ENCODE data around the gene RIMBP2.
A peak's percentile ranks its signal among the peaks of the same experiment; 100 is the strongest.

The RIMBP2 gene

GRCh38 chr12:130685250-130685787, 30.8 kb downstream of the RIMBP2 start:
- TF ChIP-seq, protein P1, sequence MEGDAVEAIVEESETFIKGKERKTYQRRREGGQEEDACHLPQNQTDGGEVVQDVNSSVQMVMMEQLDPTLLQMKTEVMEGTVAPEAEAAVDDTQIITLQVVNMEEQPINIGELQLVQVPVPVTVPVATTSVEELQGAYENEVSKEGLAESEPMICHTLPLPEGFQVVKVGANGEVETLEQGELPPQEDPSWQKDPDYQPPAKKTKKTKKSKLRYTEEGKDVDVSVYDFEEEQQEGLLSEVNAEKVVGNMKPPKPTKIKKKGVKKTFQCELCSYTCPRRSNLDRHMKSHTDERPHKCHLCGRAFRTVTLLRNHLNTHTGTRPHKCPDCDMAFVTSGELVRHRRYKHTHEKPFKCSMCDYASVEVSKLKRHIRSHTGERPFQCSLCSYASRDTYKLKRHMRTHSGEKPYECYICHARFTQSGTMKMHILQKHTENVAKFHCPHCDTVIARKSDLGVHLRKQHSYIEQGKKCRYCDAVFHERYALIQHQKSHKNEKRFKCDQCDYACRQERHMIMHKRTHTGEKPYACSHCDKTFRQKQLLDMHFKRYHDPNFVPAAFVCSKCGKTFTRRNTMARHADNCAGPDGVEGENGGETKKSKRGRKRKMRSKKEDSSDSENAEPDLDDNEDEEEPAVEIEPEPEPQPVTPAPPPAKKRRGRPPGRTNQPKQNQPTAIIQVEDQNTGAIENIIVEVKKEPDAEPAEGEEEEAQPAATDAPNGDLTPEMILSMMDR (conservative IDR thresholded peaks at IDR 0.05), result peak; percentile 30
- H3K27ac ChIP-seq, result peak overlapping the region; percentile 59

DNA sequence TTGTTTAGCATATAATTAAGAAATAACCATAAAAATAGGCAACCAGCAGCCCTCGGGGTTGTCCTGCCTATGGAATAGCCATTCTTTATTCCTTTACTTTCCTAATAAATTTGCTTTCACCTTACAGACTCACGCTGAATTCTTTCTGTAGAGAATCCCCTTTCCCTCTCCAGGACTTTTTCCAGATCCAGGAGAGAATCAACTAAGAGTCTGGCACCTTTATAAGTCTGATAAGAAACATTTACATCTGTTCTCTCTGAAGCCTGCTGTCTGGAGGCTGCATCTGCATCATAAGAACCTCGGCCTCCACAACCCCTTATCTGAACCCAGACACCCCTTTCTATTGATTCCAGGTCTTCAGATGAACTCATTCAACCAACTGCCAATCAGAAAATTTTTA, 32.3 kb downstream of the RIMBP2 start:
- no peak overlapping the region for H3K27ac ChIP-seq
- TF ChIP-seq, protein P1 (conservative IDR thresholded peaks at IDR 0.05), result no peak

DNA sequence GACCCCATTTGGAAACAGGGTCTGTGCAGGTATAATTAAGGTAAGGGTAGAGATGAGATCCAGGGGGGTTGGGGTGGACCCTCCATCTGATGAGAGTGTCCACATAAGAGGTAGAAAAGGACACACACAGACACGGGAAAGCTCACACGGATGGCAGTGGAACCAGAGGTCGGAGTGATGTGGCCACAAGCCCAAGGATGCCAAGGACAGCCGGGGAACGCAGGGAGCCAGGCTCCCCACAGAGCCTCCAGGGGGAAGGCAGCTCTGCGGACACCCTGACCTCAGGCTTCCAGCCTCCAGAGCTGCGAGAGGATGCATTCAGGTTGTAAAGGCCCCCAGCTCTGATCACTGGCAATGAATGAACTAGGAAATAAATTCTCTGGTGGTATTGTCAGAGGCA, 33.0 kb downstream of the RIMBP2 start:
- no peak overlapping the region for H3K27ac ChIP-seq
- TF ChIP-seq, protein P1 (conservative IDR thresholded peaks at IDR 0.05), result no peak

DNA sequence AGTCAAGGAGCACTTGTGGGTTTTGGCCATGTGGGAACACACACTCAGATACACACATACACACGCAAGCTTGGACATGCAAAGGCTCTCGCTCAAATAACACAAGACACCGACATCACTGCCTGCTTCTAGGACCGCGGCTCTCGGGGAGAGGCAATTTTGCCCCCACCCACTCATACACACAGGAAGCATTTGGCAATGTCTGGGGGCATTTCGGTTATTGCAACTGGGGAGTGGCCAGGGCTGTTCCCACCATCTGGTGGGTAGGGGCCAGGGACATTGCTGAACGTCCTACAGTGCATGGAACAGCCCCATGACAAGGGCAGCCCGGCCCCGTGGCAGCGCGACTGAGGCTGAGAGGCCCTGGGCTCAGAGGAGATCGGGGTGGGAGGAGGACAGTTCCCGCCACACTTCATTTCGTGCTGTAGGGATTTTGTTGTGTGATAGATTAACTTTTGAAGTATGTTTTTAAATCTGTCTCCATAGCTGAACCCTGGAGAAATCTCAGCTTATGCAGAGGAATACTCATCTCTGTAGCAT, 35.6 kb downstream of the RIMBP2 start:
- no peak overlapping the region for H3K27ac ChIP-seq
- TF ChIP-seq, protein P1 (conservative IDR thresholded peaks at IDR 0.05), result no peak

DNA sequence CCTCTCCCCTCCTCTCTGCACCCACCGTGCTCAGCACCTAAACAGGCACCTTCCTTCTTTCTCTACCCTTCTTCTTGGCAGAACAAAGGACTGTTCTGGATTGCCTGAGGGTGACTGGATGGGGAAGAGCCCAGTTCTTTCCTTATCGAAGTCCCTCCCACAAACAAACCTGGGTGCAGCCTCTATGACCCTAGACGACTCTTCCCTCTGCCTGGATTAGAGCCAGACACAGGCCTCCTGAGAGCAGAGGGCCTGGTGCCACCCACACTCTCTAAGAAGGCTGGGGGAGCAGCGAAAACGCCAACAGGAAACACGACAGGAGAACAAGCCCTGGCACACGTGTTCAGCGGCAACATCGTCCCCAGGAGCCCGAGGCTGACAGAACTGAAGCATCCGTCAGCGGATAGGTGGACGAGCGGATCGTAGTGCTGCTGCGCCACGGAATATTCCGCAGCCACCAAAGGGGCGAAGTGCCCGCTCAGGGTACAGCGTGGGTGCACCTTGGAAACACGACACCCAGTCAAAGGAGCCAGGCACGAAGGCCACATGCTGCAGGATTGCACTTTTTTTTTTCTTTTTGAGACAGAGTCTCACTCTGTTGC, 38.0 kb downstream of the RIMBP2 start:
- TF ChIP-seq, protein P1 (conservative IDR thresholded peaks at IDR 0.05), result no peak
- no peak overlapping the region for H3K27ac ChIP-seq

GRCh38 chr12:130675791-130676190, 40.3 kb downstream of the RIMBP2 start:
- no peak overlapping the region for H3K27ac ChIP-seq
- TF ChIP-seq, protein P1 (conservative IDR thresholded peaks at IDR 0.05), result no peak

DNA sequence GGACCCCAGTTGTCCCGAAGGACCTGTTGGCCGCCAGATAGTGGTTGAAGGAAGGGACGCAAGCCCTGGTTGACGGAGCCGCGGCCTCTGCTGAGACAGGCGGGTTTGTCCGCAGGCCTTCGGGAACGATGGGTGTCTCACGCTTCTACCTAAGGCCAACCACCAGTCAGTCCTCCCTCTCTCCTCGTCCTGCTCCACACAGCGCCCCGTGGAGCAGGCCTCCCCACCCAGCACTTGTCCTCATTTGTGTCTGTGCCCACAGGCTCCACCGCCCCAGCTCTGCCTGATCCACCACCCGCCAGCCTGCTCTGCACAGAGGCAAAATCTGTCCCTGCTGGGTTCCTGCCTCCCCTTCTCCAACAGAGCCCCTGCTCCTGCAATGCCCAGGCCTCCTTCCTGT, 41.0 kb downstream of the RIMBP2 start:
- TF ChIP-seq, protein P1 (conservative IDR thresholded peaks at IDR 0.05), result no peak
- no peak overlapping the region for H3K27ac ChIP-seq

All from VCaP (cell line).